ENCODE data around the gene PDZD4.

Gene PDZD4

DNA sequence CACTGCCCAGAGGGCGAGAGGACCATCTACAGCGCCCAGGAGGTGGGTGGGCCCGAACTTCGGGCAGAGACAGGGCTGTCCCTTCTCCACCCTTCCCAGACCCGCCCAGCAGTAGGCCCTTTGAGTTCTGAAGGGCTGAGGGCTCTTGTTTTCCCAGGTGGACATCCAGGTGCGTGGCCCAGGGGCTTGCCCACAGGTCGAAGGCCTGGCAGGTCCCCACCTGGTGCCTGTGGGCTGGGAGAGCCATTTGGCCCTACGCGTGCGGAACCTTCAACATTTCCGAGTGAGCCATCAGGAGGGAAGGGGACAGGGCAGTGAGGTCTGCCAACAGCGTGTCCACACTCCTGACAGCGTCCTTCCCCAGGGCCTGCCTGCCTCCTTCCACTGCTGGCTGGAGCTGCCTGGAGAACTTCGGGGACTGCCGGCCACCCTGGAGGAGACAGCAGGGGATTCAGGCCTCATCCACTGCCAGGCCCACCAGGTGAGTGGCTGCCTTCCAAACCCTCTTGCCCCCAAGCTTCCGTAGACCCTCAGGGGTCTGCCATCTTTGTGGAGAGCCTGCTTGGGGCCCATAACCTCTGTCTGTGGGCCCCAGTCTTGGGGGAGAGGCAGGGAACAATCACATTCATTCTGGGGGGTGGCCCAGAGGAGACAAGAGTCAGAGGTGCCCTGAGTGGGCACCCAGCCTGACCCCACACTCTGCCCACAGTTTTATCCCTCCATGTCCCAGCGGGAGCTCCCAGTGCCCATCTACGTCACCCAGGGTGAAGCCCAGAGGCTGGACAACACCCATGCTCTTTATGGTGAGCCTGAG is 59.5 kb downstream of the PDZD4 start:
- DNase-seq (ENCODE audit: low spot score), result no peak

DNA sequence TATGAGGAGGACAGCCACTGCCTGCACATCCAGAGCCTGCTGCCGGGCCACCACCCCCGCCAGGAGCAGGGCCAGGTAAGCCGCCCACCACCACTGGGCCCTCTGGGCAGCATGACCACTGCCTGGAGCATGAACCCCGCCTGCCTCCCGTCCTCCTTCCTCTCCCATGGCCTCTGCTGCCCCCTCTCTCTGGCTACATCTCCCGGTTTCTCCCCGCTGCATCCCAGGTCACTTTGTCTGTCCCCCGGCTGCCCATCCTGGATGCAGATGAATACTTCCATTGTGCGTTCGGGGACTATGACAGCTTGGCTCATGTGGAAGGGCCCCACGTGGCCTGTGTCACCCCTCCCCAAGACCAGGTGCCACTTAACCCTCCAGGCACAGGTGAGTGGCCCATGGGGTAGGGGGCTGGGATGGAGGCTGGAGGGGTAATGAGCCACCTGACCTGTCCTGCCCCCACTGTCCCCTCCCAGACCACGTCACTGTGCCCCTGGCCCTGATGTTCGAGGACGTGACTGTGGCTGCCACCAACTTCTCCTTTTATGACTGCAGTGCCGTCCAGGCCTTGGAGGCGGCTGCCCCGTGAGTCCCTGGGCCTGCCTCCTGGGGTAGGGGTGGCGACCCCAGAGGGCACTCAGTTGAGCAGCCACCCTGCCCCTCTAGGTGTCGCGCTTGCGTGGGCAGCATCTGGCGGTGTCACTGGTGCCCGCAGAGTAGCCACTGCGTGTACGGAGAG is 60.3 kb downstream of the PDZD4 start:
- DNase-seq (ENCODE audit: low spot score), result no peak

DNA sequence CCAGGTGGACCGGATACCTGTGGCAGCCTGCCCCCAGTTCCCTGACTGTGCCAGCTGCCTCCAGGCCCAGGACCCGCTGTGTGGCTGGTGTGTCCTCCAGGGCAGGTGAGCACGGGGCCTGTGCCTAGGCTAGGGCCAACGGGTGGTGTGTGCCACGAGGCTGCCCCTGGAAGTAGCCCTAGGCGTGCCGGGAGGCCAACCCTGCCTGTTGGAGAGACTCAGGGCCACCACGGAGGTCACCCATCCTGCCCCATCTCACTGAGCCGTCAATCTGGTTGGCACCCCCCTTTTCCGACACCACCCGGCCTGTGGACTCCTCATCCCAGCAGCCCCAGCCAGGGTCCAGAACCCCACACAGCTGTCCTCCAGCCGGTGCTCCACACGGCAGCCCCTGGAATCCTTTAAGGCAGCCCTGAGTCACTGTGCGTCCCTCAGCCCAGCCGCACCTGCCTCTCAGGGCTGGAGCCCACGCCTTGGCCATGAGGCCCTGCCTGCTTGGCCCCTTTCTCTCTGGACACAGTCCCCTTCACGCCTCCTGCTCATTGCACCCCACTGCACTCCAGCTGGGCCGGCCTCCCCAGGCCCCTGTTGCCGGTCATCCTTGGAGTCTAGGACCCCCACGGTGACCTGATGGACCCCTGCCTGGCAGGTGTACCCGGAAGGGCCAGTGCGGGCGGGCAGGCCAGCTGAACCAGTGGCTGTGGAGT is 61.0 kb downstream of the PDZD4 start:
- no peak for DNase-seq (ENCODE audit: low spot score)

DNA sequence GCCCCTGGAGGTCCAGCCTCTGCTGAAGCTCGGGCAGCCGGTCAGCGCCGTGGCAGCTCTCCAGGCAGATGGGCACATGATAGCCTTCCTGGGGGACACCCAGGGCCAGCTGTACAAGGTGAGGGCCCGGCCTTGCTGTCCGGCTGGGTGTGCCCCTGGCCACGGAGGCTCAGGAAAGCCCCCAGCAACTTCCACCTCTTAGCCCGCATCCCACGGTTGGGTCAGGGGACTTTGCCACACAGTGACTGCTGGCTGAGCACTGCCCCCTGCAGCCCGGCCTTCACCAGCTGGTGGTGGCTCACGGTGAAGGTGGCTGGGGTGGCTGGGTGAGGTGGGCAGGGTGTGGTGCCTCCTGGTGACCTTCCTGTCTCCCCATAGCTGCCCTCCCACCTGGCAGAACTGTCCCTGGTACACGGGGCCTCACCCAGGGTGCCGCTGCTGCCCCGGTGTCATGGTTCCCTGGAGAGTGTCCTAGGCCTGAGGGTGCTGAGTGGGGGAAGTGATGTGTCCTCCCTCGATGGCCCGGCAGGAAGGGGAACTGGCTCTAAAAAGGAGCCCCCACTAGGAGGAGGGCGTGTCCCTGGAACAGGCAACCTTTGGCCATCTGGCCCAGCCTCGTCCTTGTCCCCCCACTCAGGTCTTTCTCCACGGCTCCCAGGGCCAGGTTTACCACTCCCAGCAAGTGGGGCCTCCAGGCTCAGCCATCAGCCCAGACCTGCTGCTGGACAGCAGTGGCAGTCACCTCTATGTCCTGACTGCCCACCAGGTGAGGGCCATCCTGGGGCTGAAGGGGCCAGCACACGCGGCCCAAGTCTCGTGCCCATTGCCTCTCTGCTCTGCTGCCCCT is 61.8 kb downstream of the PDZD4 start:
- no peak for DNase-seq (ENCODE audit: low spot score)

DNA sequence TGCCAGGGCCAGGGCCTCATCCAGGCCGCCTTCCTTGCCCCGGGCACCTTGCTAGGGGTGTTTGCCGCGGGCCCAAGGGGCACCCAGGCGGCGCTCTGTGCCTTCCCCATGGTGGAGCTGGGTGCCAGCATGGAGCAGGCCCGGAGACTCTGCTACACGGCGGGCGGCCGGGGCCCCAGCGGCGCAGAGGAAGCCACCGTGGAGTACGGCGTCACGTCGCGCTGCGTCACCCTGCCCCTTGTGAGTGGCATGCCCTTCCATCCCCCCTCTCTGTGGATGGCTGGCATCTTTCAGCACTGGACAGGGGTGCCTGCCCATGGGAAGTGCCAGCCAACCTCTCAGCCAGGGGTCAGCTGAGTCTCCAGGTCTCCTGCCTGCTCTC is 62.7 kb downstream of the PDZD4 start:
- DNase-seq (ENCODE audit: low spot score), result no peak

DNA sequence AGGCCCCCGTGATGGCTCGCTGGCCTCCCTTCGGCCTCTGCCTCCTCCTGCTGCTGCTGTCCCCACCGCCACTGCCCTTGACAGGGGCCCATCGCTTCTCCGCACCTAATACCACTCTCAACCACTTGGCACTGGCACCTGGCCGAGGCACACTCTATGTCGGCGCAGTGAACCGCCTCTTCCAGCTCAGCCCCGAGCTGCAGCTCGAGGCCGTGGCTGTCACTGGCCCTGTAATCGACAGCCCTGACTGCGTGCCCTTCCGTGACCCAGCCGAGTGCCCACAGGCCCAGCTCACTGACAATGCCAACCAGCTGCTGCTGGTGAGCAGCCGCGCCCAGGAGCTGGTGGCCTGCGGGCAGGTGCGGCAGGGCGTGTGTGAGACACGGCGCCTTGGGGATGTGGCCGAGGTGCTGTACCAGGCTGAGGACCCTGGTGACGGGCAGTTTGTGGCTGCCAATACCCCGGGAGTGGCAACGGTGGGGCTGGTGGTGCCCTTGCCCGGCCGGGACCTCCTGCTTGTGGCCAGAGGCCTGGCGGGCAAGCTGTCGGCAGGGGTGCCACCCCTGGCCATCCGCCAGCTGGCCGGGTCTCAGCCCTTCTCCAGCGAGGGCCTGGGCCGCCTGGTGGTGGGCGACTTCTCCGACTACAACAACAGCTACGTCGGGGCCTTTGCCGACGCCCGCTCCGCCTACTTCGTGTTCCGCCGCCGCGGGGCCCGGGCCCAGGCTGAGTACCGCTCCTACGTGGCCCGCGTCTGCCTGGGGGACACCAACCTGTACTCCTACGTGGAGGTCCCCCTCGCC is 63.3 kb downstream of the PDZD4 start:
- DNase-seq (ENCODE audit: low spot score), result no peak

DNA sequence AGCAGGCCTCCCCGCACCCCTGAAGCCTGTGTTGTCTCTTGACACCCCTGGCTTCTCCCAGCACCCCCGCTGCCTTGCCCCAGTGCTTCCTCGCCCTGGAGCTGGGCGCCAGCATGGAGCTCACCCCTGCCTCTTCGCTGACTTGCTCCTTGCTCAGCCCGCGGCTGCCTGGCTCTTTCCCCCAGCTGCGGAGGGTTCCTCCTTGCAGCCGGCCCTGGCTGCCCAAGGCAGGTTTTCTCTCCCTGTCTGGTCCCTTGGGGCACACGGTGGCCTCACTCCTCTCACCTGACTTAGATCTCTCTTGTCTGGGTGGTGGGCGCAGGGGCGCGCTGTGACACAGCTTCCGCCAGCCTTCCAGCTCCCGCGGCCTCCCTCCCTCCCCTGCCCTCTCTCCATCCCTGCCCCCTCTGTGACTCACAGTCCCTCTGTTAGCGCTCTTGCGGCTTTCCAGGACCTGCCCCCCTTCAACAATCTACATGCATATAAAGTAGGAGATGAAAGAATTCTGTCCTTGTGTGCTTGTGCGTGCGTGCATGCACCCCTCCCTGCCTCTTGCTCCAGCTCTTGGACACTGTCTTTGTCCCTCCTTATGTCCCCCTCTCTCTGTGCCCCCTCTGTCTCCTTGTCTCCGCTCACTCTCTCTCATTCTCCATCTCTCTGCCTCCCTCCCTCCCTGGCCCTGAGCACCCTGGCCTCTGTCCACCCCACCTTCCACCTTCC is 64.1 kb downstream of the PDZD4 start:
- DNase-seq (ENCODE audit: low spot score), result no peak

DNA sequence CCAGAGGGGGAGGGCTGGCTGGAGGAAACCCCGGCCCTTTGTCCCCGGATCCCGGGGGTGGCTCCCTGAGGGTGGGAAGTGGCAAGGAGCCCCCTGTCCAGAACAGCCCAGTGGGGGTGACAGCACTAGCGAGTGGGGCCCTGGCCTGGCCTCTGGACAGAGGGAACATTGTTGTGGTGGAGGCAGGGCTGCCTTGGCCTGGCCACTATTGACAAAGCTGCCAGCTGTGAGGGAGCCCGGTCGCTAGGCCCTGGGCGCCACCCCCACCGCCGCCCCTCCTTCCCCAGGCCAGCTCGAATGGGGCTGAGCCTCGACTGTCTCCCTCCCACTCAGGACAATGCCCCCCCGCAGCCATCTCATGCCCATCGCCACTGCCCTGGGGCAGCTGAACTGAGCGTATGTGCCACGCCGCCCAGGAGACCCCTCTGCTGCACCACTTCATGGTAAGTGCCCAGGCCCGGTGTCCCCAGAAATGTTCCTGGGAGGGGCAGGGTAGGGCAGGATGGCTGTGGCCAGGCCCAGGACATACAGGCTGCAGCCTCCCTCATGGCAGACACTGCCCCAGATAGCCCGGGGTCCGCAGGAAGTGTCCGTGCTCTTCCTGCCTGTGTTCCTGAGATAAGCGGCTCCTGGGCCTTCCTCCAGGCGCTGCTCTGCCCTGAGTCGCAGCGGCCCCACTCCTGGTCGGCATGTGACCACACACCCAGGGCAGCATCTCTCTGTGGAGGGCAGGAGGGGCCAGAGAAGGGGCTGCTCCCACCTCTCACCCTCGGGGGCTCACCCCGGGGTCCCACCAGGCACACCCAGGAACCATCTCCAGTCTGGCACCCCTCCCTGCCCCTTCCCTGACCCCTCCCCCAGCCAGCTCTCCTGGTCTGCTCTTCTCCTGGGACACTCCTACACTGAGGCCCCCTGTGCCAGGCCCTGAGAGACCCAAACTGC is 64.9 kb downstream of the PDZD4 start:
- no peak for DNase-seq (ENCODE audit: low spot score)

DNA sequence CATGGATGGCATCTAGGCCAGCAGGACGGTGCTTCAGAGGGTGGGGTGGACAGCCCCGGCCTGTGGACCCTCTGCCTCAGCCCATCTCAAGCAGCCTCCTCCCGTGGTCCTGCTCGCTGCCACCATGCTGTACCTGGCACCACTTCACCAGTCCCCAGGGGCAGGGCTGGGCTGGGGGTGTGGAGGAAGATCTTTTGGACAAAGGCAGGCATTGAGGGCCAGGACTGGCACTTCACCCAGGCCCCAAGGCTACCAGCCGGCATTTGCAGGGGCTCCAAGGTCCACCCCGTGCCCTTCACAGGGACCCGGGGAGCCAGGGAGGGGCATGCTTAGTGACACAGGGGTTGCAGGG is 65.6 kb downstream of the PDZD4 start:
- DNase-seq (ENCODE audit: low spot score), result no peak

DNA sequence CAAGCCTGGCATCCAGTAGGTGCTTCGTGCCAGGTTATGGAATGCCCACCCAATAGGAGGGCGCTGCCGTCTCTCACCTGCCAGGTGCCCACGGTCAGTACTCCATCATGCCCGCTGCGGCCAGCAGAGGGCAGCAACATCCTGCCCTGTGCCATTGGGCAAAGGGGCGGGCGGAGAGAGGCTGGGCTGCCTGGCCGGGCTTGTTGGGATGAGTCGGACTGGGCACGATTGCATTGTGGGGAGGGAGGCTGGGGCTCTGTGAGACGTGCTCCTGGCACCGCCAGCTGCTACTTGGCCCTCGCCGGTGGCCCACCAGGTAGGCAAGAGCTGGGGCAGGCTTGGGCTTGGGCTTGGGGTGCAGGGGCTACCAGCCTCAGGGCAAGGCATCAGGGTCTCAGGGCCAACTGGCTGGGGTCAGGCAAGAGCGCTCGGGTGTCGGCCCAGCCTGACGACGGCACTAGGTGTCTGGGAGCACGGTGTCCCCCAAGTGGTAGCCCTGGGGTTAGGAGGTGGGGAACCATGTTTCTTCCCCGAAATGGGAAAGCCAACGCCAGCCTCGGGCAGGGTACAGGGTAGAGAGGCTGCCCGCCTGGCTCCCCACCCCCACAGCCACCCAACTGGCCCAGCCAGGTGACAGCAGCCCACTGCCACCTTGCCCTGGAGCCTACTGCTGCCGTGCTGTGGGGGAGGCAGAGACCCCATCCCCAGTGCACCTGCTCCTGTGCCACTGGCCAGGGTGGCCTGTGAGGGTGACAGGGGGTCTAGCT is 66.2 kb downstream of the PDZD4 start, which contains the start of gene PLXNB3:
TSS of gene PLXNB3 (plus strand) at position 261 of the 767 bp plus-strand sequence. CDS start 1,287 bp downstream, outside the sequence.
- peak; percentile 75 for DNase-seq (ENCODE audit: low spot score)

DNA sequence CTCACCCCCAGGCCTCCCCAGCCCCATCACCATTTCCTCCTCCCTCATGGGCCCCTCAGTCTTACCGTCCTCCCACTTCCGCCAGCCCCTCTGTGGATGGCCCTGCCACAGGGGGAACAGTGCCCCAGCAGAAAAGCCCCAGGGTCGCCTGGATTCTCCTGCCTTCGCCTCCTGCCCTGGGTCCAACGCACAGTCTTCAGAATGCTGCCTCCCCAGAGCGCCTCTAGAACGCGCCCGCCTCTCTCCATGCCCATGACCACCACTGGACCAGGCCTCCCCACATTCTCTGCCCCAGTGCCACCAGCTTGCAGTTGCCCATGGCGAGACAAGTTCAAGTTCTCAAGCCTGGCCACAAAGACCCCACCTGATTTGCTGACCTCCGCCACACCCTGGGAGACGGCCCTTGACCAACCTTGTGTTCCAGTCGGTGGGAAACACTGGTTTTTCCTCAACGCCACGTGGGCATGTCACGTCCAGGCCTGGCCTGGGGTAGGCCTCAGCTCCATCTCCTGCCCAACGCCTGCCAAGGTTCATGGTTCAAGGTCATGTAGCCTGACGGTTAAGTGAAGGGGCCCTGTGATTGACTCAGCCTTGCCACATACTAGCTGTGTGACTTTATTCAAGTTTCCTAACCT is 66.9 kb downstream of the PDZD4 start:
- DNase-seq (ENCODE audit: low spot score), result no peak

DNA sequence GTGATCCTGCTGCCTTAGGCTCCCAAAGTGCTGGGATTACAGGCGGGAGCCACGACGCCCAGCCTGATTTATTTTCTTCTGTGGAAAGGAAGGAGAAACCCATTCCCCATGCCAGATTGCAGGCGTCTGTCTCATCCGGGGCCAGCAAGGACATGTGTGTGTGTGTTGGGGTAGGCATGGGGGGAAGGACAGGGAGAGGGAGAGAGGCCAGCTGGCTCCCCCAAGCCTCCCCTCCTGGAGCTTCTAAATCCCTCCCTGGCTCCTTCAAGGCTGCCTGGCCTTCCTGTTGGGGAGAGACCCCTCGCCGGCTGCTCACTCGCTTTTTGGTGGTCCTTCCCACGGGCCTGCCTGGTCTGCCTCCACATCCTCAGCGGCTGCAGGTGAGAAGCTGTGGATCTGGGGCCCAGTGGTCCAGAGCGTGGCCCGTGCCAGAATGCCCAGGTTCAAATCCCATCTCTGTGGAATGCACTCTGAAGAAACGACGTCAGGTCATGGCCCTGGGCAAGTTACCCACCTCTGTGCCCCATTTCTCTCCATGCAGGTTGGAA is 67.6 kb downstream of the PDZD4 start:
- no peak for DNase-seq (ENCODE audit: low spot score)

DNA sequence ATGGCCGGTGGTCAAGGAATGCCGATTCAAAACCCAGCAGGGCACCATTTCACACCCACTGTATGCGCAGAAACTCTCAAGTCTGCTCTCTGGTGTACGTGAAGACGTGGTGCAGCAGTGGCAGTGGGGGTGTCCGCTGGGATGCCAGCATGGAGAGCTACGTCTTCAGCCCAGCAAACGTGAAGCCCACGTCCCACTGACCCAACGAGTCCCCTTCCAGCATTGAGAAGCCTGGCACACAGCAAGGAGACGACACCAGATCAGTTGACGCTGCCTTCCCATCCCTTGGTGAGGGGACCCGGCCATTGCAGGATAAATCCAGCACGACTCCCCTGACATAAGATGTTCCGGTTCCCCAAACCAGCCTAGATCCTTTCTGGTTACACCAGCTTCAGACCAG is 68.5 kb downstream of the PDZD4 start:
- DNase-seq (ENCODE audit: low spot score), result no peak

DNA sequence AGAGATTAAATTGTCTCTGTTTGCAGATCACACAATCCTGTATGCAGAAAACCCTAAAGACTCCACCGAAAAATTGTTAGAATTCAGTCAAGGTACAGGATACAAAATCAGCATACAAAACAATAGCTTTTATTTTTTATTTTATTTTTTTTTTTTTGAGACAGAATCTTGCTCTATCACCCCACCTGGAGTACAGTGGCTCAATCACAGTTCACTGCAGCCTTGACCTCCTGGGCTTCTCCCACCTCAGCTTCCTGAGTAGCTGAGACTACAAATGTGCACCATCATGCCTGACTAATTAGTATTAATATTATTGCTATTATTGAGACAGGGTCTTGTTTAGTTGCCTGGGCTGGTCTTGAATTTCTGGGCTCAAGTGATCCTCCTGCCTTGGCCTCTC is 75.2 kb downstream of the PDZD4 start:
- no peak for DNase-seq (ENCODE audit: low spot score)
